ENCODE results near the gene RNF128. TPM values are rescaled to one million over a fixed set of nuclear protein-coding genes. Genes with fewer than 3 reads are reported as not detected.

The RNF128 gene
- total and polyA plus RNA-seq, 4 donors = 23.1 to 60.4 (median 43.5) TPM

- WGBS = 78% methylated on average over 4 of the region's 4 CpGs
- TF ChIP-seq RAD21 (IDR thresholded peaks at IDR 0.05) (no peak), ZBTB33 (IDR thresholded peaks at IDR 0.05) (no peak), EGR1 (IDR thresholded peaks at IDR 0.05; ENCODE audit: low read depth in 2 of 2) (no peak)
- TF ChIP-seq, protein P1, sequence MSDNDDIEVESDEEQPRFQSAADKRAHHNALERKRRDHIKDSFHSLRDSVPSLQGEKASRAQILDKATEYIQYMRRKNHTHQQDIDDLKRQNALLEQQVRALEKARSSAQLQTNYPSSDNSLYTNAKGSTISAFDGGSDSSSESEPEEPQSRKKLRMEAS (IDR thresholded peaks at IDR 0.05) = no peak
Observed at GRCh38 chrX:106684207-106684606, 42.3 kb upstream of the RNF128 start.

DNA sequence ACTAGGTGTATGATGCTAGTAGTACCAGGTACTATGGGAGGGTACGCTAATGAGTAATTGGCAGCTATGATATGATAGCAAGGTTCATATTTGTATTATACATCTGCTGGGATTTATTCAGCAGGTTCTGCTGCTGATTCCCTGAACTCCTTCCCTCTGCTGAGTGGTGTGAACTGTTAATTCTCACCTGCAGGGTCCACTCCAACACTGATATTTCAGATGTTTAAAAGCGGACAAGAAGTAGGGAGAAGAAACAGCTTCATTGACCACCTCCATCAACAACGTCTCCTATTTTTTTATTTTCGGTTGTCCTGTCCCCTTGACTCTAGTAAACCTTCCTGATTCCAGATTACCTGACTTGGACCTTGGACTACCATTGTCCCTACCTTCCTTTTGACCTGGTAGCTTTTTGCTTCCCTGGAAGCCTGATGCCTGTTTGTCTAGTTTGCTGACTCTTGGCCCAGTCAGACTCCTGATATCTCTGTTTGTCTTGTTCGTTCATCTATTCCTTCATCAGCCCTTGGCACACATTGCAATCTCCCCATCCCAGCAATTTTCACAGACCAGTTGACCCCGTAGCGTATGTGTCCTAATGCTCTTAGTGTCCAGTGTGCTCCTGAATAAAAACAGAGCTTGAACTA is 34.0 kb upstream of the RNF128 start:
- 32% methylated on average over 7 of the region's 7 CpGs for WGBS
- H3K4me1 ChIP-seq (ENCODE audit: control insufficient read depth in 4 of 4, insufficient read depth in 4 of 4, low read length in 3 of 4) = peaks cover 0 to 14% (median 4%) of the 10 kb centered on the region in 4 donors
- no peaks in the 10 kb centered on the region for H3K27me3 ChIP-seq (ENCODE audit: control insufficient read depth in 4 of 4, insufficient read depth in 4 of 4, low read length in 3 of 4)
- no peaks in the 10 kb centered on the region for H3K9me3 ChIP-seq (ENCODE audit: control insufficient read depth in 4 of 4, low read length in 3 of 4)
- peak overlapping the region in 2 of 3 donors; percentile 31 to 45 for H3K4me3 ChIP-seq (ENCODE audit: low read depth in 1 of 3, low read length in 3 of 3)
- H3K27ac ChIP-seq (ENCODE audit: low read depth in 1 of 2, low read length in 2 of 2) = peak overlapping the region; percentile 17 to 50
- no peaks in the 10 kb centered on the region for H3K36me3 ChIP-seq (ENCODE audit: control insufficient read depth in 4 of 4, insufficient read depth in 3 of 4, low read depth in 1 of 4, low read length in 3 of 4)
- H3K9ac ChIP-seq (ENCODE audit: low read depth in 1 of 2, low read length in 2 of 2) = no peak overlapping the region
- no peak for DNase-seq (ENCODE audit: low spot score)
- TF ChIP-seq CTCF (IDR thresholded peaks at IDR 0.05; ENCODE audit: low read depth, low read length, missing input control) (peak; percentile 21), TAF1 (conservative IDR thresholded peaks at IDR 0.05) (no peak), NR2F2 (IDR thresholded peaks at IDR 0.05) (no peak), FOXA1 (IDR thresholded peaks at IDR 0.05) (no peak), ZBTB33 (IDR thresholded peaks at IDR 0.05) (no peak), FOXA2 (IDR thresholded peaks at IDR 0.05) (no peak), HNF4A (conservative IDR thresholded peaks at IDR 0.05) (peak; percentile 56 to 71), GABPA (IDR thresholded peaks at IDR 0.05 in 1 of 2, conservative IDR thresholded peaks at IDR 0.05 in 1 of 2) (no peak), SP1 (IDR thresholded peaks at IDR 0.05) (peak; percentile 67), JUND (IDR thresholded peaks at IDR 0.05) (no peak), RXRA (IDR thresholded peaks at IDR 0.05) (peak in 1 of 2 donors; percentile 52), ATF3 (IDR thresholded peaks at IDR 0.05) (no peak), YY1 (IDR thresholded peaks at IDR 0.05) (no peak), RAD21 (IDR thresholded peaks at IDR 0.05) (peak; percentile 61 to 62), HNF4G (IDR thresholded peaks at IDR 0.05) (peak; percentile 43), EGR1 (IDR thresholded peaks at IDR 0.05; ENCODE audit: low read depth in 2 of 2) (no peak)
- TF ChIP-seq, protein P1 (IDR thresholded peaks at IDR 0.05) = no peak
- TF ChIP-seq, protein P2, sequence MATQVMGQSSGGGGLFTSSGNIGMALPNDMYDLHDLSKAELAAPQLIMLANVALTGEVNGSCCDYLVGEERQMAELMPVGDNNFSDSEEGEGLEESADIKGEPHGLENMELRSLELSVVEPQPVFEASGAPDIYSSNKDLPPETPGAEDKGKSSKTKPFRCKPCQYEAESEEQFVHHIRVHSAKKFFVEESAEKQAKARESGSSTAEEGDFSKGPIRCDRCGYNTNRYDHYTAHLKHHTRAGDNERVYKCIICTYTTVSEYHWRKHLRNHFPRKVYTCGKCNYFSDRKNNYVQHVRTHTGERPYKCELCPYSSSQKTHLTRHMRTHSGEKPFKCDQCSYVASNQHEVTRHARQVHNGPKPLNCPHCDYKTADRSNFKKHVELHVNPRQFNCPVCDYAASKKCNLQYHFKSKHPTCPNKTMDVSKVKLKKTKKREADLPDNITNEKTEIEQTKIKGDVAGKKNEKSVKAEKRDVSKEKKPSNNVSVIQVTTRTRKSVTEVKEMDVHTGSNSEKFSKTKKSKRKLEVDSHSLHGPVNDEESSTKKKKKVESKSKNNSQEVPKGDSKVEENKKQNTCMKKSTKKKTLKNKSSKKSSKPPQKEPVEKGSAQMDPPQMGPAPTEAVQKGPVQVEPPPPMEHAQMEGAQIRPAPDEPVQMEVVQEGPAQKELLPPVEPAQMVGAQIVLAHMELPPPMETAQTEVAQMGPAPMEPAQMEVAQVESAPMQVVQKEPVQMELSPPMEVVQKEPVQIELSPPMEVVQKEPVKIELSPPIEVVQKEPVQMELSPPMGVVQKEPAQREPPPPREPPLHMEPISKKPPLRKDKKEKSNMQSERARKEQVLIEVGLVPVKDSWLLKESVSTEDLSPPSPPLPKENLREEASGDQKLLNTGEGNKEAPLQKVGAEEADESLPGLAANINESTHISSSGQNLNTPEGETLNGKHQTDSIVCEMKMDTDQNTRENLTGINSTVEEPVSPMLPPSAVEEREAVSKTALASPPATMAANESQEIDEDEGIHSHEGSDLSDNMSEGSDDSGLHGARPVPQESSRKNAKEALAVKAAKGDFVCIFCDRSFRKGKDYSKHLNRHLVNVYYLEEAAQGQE (IDR thresholded peaks at IDR 0.05) = no peak

More at GRCh38 chrX:106684207-106684606, 42.3 kb upstream of the RNF128 start:
- H3K9me3 ChIP-seq (ENCODE audit: control insufficient read depth in 4 of 4, low read length in 3 of 4) = peaks cover 0 to 8% (median 4%) of the 10 kb centered on the region in 4 donors
- no peaks in the 10 kb centered on the region for H3K27me3 ChIP-seq (ENCODE audit: control insufficient read depth in 4 of 4, insufficient read depth in 4 of 4, low read length in 3 of 4)
- no peak overlapping the region for H3K27ac ChIP-seq (ENCODE audit: low read depth in 1 of 2, low read length in 2 of 2)
- H3K4me3 ChIP-seq (ENCODE audit: low read depth in 1 of 3, low read length in 3 of 3) = no peak overlapping the region
- no peaks in the 10 kb centered on the region for H3K4me1 ChIP-seq (ENCODE audit: control insufficient read depth in 4 of 4, insufficient read depth in 4 of 4, low read length in 3 of 4)
- no peaks in the 10 kb centered on the region for H3K36me3 ChIP-seq (ENCODE audit: control insufficient read depth in 4 of 4, insufficient read depth in 3 of 4, low read depth in 1 of 4, low read length in 3 of 4)
- DNase-seq (ENCODE audit: low spot score) = no peak
- H3K9ac ChIP-seq (ENCODE audit: low read depth in 1 of 2, low read length in 2 of 2) = no peak overlapping the region

Measured in liver (tissue), 9 donors.